Gastrocnemius medialis (tissue), 4 donors: ENCODE results near the gene PAPSS2.

ENCODE experiments used
- POLR2A ChIP-seq, 2 donors: fragments of 450-650 bp; IDR thresholded peaks; one replicate each; pipeline ENCODE4 v1.6.1; 2017; ENCODE audit warnings: antibody characterized with exemption in 2 of 2, mild to moderate bottlenecking in 2 of 2, moderate library complexity in 2 of 2
- TF ChIP-seq, protein P1 (sequence below), 5 experiments: fragments of 450-650 bp in 3 of 5; fragments of 200-600 bp in 2 of 5; sonication (generic) in 2 of 5; IDR thresholded peaks in 4 of 5; conservative IDR thresholded peaks in 1 of 5; 1 replicate in 4 of 5; 2 replicates in 1 of 5; pipeline ENCODE4 v1.5.1; 2016 to 2019; ENCODE audit warnings: antibody characterized with exemption in 5 of 5, mild to moderate bottlenecking in 3 of 5, moderate library complexity in 3 of 5

DNA sequence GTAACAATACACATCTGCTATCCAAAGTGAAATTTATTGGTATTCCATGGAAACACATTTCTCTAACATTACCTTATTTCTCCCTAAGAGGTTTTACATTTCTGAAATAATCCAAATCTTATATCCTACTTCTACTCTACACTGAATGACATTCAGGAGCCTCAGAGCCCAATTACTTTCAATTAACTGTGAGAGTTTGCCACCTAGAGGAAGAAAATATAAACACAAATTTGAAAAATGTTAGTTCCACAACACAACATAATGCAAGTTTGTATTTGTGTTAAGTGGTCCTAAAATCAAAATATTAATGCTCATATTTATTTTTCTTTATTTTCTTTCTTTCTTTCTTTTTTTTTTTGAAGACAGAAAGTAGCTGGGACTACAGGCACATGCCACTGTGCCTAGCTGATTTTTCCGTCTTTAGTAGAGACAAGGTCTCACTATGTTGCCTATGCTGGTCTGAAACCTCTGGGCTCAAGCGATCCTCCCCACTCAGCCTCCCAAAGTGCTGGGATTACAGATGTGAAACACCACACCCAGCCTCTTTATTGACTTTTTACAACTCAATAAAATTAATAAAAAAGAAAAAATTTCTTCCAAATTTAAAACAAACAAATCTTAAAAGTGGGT, 112.3 kb downstream of the PAPSS2 start:
- TF ChIP-seq POLR2A (IDR thresholded peaks at IDR 0.05), result no peak
- TF ChIP-seq, protein P1, sequence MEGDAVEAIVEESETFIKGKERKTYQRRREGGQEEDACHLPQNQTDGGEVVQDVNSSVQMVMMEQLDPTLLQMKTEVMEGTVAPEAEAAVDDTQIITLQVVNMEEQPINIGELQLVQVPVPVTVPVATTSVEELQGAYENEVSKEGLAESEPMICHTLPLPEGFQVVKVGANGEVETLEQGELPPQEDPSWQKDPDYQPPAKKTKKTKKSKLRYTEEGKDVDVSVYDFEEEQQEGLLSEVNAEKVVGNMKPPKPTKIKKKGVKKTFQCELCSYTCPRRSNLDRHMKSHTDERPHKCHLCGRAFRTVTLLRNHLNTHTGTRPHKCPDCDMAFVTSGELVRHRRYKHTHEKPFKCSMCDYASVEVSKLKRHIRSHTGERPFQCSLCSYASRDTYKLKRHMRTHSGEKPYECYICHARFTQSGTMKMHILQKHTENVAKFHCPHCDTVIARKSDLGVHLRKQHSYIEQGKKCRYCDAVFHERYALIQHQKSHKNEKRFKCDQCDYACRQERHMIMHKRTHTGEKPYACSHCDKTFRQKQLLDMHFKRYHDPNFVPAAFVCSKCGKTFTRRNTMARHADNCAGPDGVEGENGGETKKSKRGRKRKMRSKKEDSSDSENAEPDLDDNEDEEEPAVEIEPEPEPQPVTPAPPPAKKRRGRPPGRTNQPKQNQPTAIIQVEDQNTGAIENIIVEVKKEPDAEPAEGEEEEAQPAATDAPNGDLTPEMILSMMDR (IDR thresholded peaks at IDR 0.05 in 4 of 5, conservative IDR thresholded peaks at IDR 0.05 in 1 of 5), result peak in 2 of 5 experiments; percentile 41 to 50
